Nephron progenitor cell (in vitro differentiated cells): ENCODE data around the gene FAM83C.

ENCODE experiments used
- DNase-seq: peaks from one replicate; pipeline ENCODE4 v3.0.0; 2021
- H3K27ac Mint-ChIP-seq: 2 replicates; pipeline ENCODE4 v1.8.0; 2021; ENCODE audit warnings: mild to moderate bottlenecking, moderate library complexity, mixed read lengths
- H3K27me3 Mint-ChIP-seq: 2 replicates; pipeline ENCODE4 v1.8.0; 2021; ENCODE audit warnings: mild to moderate bottlenecking, low read depth, mixed read lengths; ENCODE audit not compliant: poor library complexity
- H3K36me3 Mint-ChIP-seq: 2 replicates; pipeline ENCODE4 v1.8.0; 2021; ENCODE audit warnings: low read depth, mixed read lengths
- H3K4me1 Mint-ChIP-seq: 2 replicates; pipeline ENCODE4 v1.8.0; 2021; ENCODE audit warnings: mixed read lengths
- H3K4me3 Mint-ChIP-seq: 2 replicates; pipeline ENCODE4 v1.8.0; 2021; ENCODE audit warnings: mild to moderate bottlenecking, moderate library complexity, mixed read lengths
- H3K9me3 Mint-ChIP-seq: 2 replicates; pipeline ENCODE4 v1.8.0; 2021; ENCODE audit warnings: mild to moderate bottlenecking, moderate library complexity, mixed read lengths
- CTCF ChIP-seq: fragments of 200-600 bp; sonication (generic); IDR thresholded peaks from 2 replicates; pipeline ENCODE4 v1.5.0; 2021; ENCODE audit warnings: antibody characterized with exemption

The FAM83C gene

GRCh38 chr20:35307666-35308653 is 15.7 kb upstream of the FAM83C start:
- Mint-ChIP-seq H3K27ac (peak overlapping the region; percentile 88), H3K4me3 (no peak overlapping the region), H3K4me1 (peaks cover 36% of the 10 kb centered on the region), H3K9me3 (no peaks in the 10 kb centered on the region), H3K36me3 (peaks cover 24% of the 10 kb centered on the region), H3K27me3 (peaks cover 2% of the 10 kb centered on the region)
- DNase-seq, result no peak
- no peak for TF ChIP-seq CTCF

GRCh38 chr20:35306931-35307517 is 14.8 kb upstream of the FAM83C start:
- Mint-ChIP-seq H3K27ac (no peak overlapping the region), H3K9me3 (no peaks in the 10 kb centered on the region), H3K4me3 (no peak overlapping the region), H3K4me1 (peaks cover 32% of the 10 kb centered on the region), H3K27me3 (peaks cover 2% of the 10 kb centered on the region), H3K36me3 (peaks cover 15% of the 10 kb centered on the region)
- peak; percentile 71 for TF ChIP-seq CTCF
- peak; percentile 62 for DNase-seq

GRCh38 chr20:35305682-35306556 is 13.7 kb upstream of the FAM83C start:
- Mint-ChIP-seq H3K36me3 (peaks cover 12% of the 10 kb centered on the region), H3K9me3 (no peaks in the 10 kb centered on the region), H3K27me3 (peaks cover 2% of the 10 kb centered on the region), H3K4me1 (peaks cover 32% of the 10 kb centered on the region), H3K4me3 (no peak overlapping the region), H3K27ac (peak overlapping the region; percentile 71)
- TF ChIP-seq CTCF, result no peak
- DNase-seq, result no peak

GRCh38 chr20:35304956-35305355 is 12.7 kb upstream of the FAM83C start:
- TF ChIP-seq CTCF, result no peak
- no peaks in the 10 kb centered on the region for H3K9me3 Mint-ChIP-seq
- H3K27me3 Mint-ChIP-seq, result peaks cover 2% of the 10 kb centered on the region
- H3K4me3 Mint-ChIP-seq, result no peak overlapping the region
- peaks cover 32% of the 10 kb centered on the region for H3K4me1 Mint-ChIP-seq
- H3K36me3 Mint-ChIP-seq, result peaks cover 7% of the 10 kb centered on the region
- peak overlapping the region; percentile 48 for H3K27ac Mint-ChIP-seq
- no peak for DNase-seq

- peaks cover 5% of the 10 kb centered on the region for H3K36me3 Mint-ChIP-seq
- H3K4me1 Mint-ChIP-seq, result peaks cover 32% of the 10 kb centered on the region
- no peaks in the 10 kb centered on the region for H3K9me3 Mint-ChIP-seq
- TF ChIP-seq CTCF, result peak; percentile 94
- H3K27ac Mint-ChIP-seq, result no peak overlapping the region
- peak; percentile 84 for DNase-seq
- no peak overlapping the region for H3K4me3 Mint-ChIP-seq
- peaks cover 2% of the 10 kb centered on the region for H3K27me3 Mint-ChIP-seq
These were observed 11.7 kb upstream of the FAM83C start for GRCh38 chr20:35303735-35304491.
